K562 (cell line): ENCODE measurements around the gene CCDC141. TPM values are rescaled to one million over a fixed set of nuclear protein-coding genes. Genes with fewer than 3 reads are reported as not detected.

Experiments used
- ATAC-seq: fragments of 200-7000 bp; cut with Tn5 transposase; 3 replicates; pipeline ENCODE4 v1.9.1; 2020; ENCODE audit warnings: moderate library complexity
- BruUV-seq: library from RNA; stranded (reverse); fragments of 400-500 nt; replicated peaks from 2 replicates; lab custom pipeline; 2021; lab: Mats Ljungman, UMichigan
- CTCF ChIA-PET: fragments of 300-600 bp; formaldehyde crosslinking; extraction: SDS; loops from one replicate; lab custom pipeline; 2021; ENCODE audit warnings: low intra/inter-chr PET ratio; lab: Yijun Ruan, JAX
- POLR2A ChIA-PET: fragments of 300-600, 350-650 bp; sonication (Branson Sonifier 250); formaldehyde crosslinking; extraction: SDS; loops from one replicate; lab custom pipeline; 2021; ENCODE audit warnings: antibody characterized with exemption, inconsistent platforms; lab: Yijun Ruan, JAX
- DNase-seq, 4 experiments: peaks; one replicate each; pipeline versions ENCODE4 v3.0.0 to v3.0.0-alpha.2; 2011 to 2018; ENCODE audit warnings: low spot score in 3 of 4, mixed read lengths in 3 of 4; ENCODE audit errors: extremely low read depth in 1 of 4
- FAIRE-seq: peaks from 2 replicates; lab custom pipeline; 2011; peaks lifted over from hg19 to GRCh38; lab: Jason Lieb, UNC
- H2AFZ ChIP-seq: 2 replicates; pipeline ENCODE4 v1.6.0; 2011; ENCODE audit warnings: low read depth, low read length, control low read depth, inconsistent platforms
- H3K27ac ChIP-seq: fragments of 200-600 bp; 3 replicates; pipeline ENCODE4 v1.8.0; 2011; ENCODE audit warnings: low read depth, mild to moderate bottlenecking, control low read depth, inconsistent platforms, low read length, moderate library complexity, mixed read lengths; ENCODE audit errors: extremely low read depth
- H3K27me3 ChIP-seq, 2 experiments: fragments of 300-600 bp in 1 of 2; 2 replicates in 1 of 2; 3 replicates in 1 of 2; pipeline versions ENCODE4 v1.6.0 to v1.8.0; 2011; ENCODE audit warnings: inconsistent platforms in 2 of 2, low read length in 2 of 2, mild to moderate bottlenecking in 1 of 2, mixed read lengths in 1 of 2, moderate library complexity in 1 of 2; ENCODE audit not compliant: control insufficient read depth in 2 of 2, insufficient read depth in 2 of 2
- H3K36me3 ChIP-seq: fragments of 300-600 bp; 3 replicates; pipeline ENCODE4 v1.8.0; 2011; ENCODE audit warnings: mild to moderate bottlenecking, low read length, inconsistent platforms; ENCODE audit not compliant: control insufficient read depth, insufficient read depth
- H3K4me1 ChIP-seq, 2 experiments: fragments of 200-600 bp in 1 of 2; replicated peaks in 1 of 2; 2 replicates in 1 of 2; 3 replicates in 1 of 2; pipeline versions ENCODE4 v1.5.1 to v1.8.0; 2011; ENCODE audit warnings: inconsistent platforms in 2 of 2, low read length in 2 of 2, mild to moderate bottlenecking in 1 of 2, mixed read lengths in 1 of 2, moderate library complexity in 1 of 2; ENCODE audit not compliant: control insufficient read depth in 2 of 2, insufficient read depth in 2 of 2
- H3K4me2 ChIP-seq: 2 replicates; pipeline ENCODE4 v1.6.1; 2011; ENCODE audit warnings: low read length, control low read depth, inconsistent platforms, mixed read lengths; ENCODE audit not compliant: insufficient read depth
- H3K4me3 ChIP-seq: fragments of 200-600 bp; sonication (generic), shearing (Covaris generic); 2 replicates; pipeline ENCODE4 v1.5.1; 2016; ENCODE audit warnings: control low read depth, inconsistent platforms
- H3K79me2 ChIP-seq: fragments of 200-600 bp; 3 replicates; pipeline ENCODE4 v1.8.0; 2011; ENCODE audit warnings: low read length, inconsistent platforms; ENCODE audit not compliant: control insufficient read depth, insufficient read depth
- H3K9ac ChIP-seq, 2 experiments: 2 replicates each; pipeline versions ENCODE4 v1.6.0 to v1.6.1; 2011; ENCODE audit warnings: low read depth in 2 of 2, low read length in 2 of 2, control low read depth in 1 of 2, inconsistent platforms in 1 of 2, mild to moderate bottlenecking in 1 of 2, mixed read lengths in 1 of 2; ENCODE audit not compliant: insufficient read depth in 1 of 2
- H3K9me1 ChIP-seq: one replicate; pipeline ENCODE4 v1.6.0; 2011; ENCODE audit warnings: inconsistent platforms, mild to moderate bottlenecking, low read length, moderate library complexity; ENCODE audit not compliant: control insufficient read depth, insufficient read depth
- H3K9me3 ChIP-seq: replicated peaks from 2 replicates; pipeline ENCODE4 v1.5.1; 2011; ENCODE audit warnings: low read depth, low read length, inconsistent platforms; ENCODE audit not compliant: control insufficient read depth, insufficient read depth
- H4K20me1 ChIP-seq: replicated peaks from 2 replicates; pipeline ENCODE4 v1.6.1; 2011; ENCODE audit warnings: low read length, inconsistent platforms, mixed read lengths; ENCODE audit not compliant: control insufficient read depth, insufficient read depth
- CEBPG ChIP-seq, 3 experiments: fragments of 200-800 bp in 1 of 3; sonication (Bioruptor generic) in 1 of 3; sonication (generic) in 1 of 3; formaldehyde crosslinking in 1 of 3; IDR thresholded peaks in 2 of 3; conservative IDR thresholded peaks in 1 of 3; 2 replicates each; pipeline versions ENCODE4 v1.6.1 to v1.8.0; 2016 to 2022; ENCODE audit warnings: missing compliant biosample characterization in 2 of 3, missing genetic modification characterization in 2 of 3, mild to moderate bottlenecking in 1 of 3, missing genetic modification reagents in 1 of 3
- ESRRA ChIP-seq: fragments of 450-650 bp; IDR thresholded peaks from 2 replicates; pipeline ENCODE4 v1.6.1; 2014; ENCODE audit warnings: low read depth, mild to moderate bottlenecking, moderate library complexity, borderline replicate concordance
- FOXK1 ChIP-seq: sonication (generic); formaldehyde crosslinking; IDR thresholded peaks from 2 replicates; pipeline ENCODE4 v1.8.0; 2022; ENCODE audit warnings: missing genetic modification reagents, mild to moderate bottlenecking, borderline replicate concordance
- HDAC8 ChIP-seq: fragments of 450-650 bp; IDR thresholded peaks from 2 replicates; pipeline ENCODE4 v1.6.1; 2016; ENCODE audit warnings: mild to moderate bottlenecking, missing genetic modification characterization, moderate library complexity, missing compliant biosample characterization
- RBFOX2 ChIP-seq: fragments of 200-400 bp; formaldehyde crosslinking; IDR thresholded peaks from 2 replicates; pipeline ENCODE4 v1.6.1; 2017; ENCODE audit warnings: low read depth, mild to moderate bottlenecking, low read length, moderate library complexity
- RBM14 ChIP-seq: fragments of 200-400 bp; formaldehyde crosslinking; IDR thresholded peaks from 2 replicates; pipeline ENCODE4 v1.6.1; 2018; ENCODE audit warnings: low read depth, mild to moderate bottlenecking, low read length, moderate library complexity, borderline replicate concordance; ENCODE audit not compliant: insufficient read depth
- SIN3B ChIP-seq: fragments of 450-650 bp; IDR thresholded peaks from 2 replicates; pipeline ENCODE4 v1.6.1; 2017; ENCODE audit warnings: low read depth, mild to moderate bottlenecking, moderate library complexity
- USF2 ChIP-seq: sonication (generic); formaldehyde crosslinking; IDR thresholded peaks from 2 replicates; pipeline ENCODE4 v1.5.0; 2020; ENCODE audit warnings: missing genetic modification reagents
- ZBTB11 ChIP-seq, 3 experiments: fragments of 200-800 bp in 1 of 3; fragments of 250-450 bp in 1 of 3; fragments of 450-650 bp in 1 of 3; sonication (Bioruptor Pico) in 1 of 3; sonication (Bioruptor generic) in 1 of 3; formaldehyde crosslinking in 1 of 3; IDR thresholded peaks; 2 replicates each; pipeline versions ENCODE4 v1.6.1 to v1.8.0; 2016 to 2022; ENCODE audit warnings: mild to moderate bottlenecking in 2 of 3, missing genetic modification characterization in 2 of 3, missing compliant biosample characterization in 1 of 3, moderate library complexity in 1 of 3
- WGBS: fragments of 100-300 bp; shearing (Covaris generic); methylation state at CpG from one replicate; pipeline ENCODE4 v1.1.6; 2016; ENCODE audit warnings: low coverage, mixed read lengths; ENCODE audit not compliant: insufficient coverage; ENCODE audit errors: missing lambda C conversion rate; 5-methylcytosine and 5-hydroxymethylcytosine counted together
- in situ Hi-C: fragments of 300-500 bp; cut with MboI; formaldehyde crosslinking; loops from 4 replicates; pipeline ENCODE4 v1.15.0; 2018; ENCODE audit warnings: inconsistent platforms, mixed read lengths
- intact Hi-C: fragments of 100-400 bp; cut with micrococcal nuclease; formaldehyde crosslinking; loops from 2 replicates; pipeline ENCODE4 v1.14.2; 2022
- polyA plus RNA-seq, 8 experiments: library from polyadenylated mRNA; depleted of rRNA in 4 of 8; stranded (reverse) in 5 of 8; unstranded in 3 of 8; fragments of >200 nt; fragmentation: Nextera tagmentation in 2 of 8; fragmentation: Illumina TruSeq in 1 of 8; extraction: Ambion mirVana in 2 of 8; extraction: Trizol in 1 of 8; gene quantifications; 2 replicates each; pipeline versions ENCODE4 v1.2.1 to v1.2.3, GENCODE V29; 2011 to 2014; ENCODE audit warnings: inconsistent platforms in 1 of 8, missing spikeins in 1 of 8
- total RNA-seq, 7 experiments: library from RNA; depleted of rRNA in 6 of 7; stranded (reverse); fragments of >200 nt in 6 of 7; fragmentation: Illumina TruSeq in 2 of 7; extraction: Trizol in 2 of 7; gene quantifications; 2 replicates each; pipeline versions ENCODE4 v1.2.1 to v1.2.3, GENCODE V29; 2011 to 2021; ENCODE audit warnings: low replicate concordance in 1 of 7

The CCDC141 gene
- total and polyA plus RNA-seq, 9 of the 15 experiments (the other 6 are each of a cell fraction or from before 2014, with no cell fraction given): 0.09 TPM; not detected in 8

DNA sequence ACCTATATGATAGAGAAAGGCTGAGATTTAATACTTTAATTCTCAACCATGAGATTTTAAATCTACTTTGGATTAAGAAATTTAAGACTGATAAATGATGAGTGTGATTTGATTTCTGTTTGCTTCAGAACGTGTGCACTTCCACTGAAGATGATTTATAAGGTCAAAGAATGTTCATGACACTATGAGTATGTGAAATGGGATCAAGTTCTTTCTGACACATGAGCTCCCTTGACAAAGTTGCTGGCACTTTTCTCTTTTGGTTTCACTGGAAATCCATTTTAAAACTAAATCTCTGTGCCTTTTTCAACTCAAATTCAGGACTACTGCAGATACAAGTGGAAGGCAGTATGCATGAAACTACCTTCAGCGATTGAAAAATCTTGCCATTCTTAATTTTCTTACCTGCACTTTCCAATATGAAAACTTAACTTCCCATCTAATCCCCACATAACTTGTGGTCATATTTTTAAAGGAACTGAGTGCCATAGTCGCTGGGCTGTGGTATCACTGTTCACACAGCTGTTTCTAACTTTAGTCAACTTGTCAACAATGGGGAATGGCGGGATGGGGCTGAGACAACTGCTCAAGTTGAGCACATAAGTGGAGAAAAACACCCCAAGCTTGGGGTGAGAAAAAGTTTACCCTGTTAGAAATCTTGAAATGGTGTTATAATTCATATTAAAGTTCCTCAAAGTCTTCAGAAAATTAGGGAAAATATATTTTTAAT is 190.9 kb downstream of the CCDC141 start:
- FAIRE-seq (no peak), ATAC-seq (no peak), DNase-seq (no peak)
- no peaks in the 10 kb centered on the region for H3K9me1 ChIP-seq
- ChIA-PET CTCF (no interaction called here), POLR2A (no interaction called here)
- no peak overlapping the region for H2AFZ ChIP-seq
- BruUV-seq: no TSS peak
- WGBS: 4% methylated on average over 4 of the region's 4 CpGs
- no peaks in the 10 kb centered on the region for H3K36me3 ChIP-seq
- no peaks in the 10 kb centered on the region for H3K9me3 ChIP-seq
- H3K9ac ChIP-seq: no peak overlapping the region
- no peaks in the 10 kb centered on the region for H3K4me1 ChIP-seq
- no peaks in the 10 kb centered on the region for H3K27me3 ChIP-seq
- intact Hi-C loops (no loop called here), in situ Hi-C loops (loop anchor here (10.0 kb wide), 1 partner anchor 1466 kb away; no protein-coding TSS in a partner anchor)
- no peak overlapping the region for H3K27ac ChIP-seq
- no peak overlapping the region for H3K4me3 ChIP-seq
- H3K79me2 ChIP-seq: no peaks in the 10 kb centered on the region
- H3K4me2 ChIP-seq: no peak overlapping the region
- no peaks in the 10 kb centered on the region for H4K20me1 ChIP-seq
- TF ChIP-seq RBM14: no peak
- no peak for TF ChIP-seq FOXK1
- TF ChIP-seq RBFOX2: no peak
- no peak for TF ChIP-seq CEBPG (CRISPR knock-in tag; IDR thresholded peaks at IDR 0.05)
- no peak for TF ChIP-seq CEBPG (tag; conservative IDR thresholded peaks at IDR 0.05 in 1 of 2, IDR thresholded peaks at IDR 0.05 in 1 of 2)
- no peak for TF ChIP-seq USF2 (CRISPR knock-in tag)
- TF ChIP-seq HDAC8: no peak
- no peak for TF ChIP-seq SIN3B
- no peak for TF ChIP-seq ZBTB11 (CRISPR knock-in tag; IDR thresholded peaks at IDR 0.05)
- TF ChIP-seq ESRRA: no peak
